ENCODE results near the gene HPSE2. TPM values are rescaled to one million over a fixed set of nuclear protein-coding genes. Genes with fewer than 3 reads are reported as not detected.

HPSE2 gene
- total RNA-seq, 1 donor from 2014 or later = 0.10 TPM

- Mint-ChIP-seq H3K4me3 (ENCODE audit: low read depth) (no peak overlapping the region), H3K36me3 (ENCODE audit: insufficient read depth) (no peaks in the 10 kb centered on the region), H3K27ac (no peak overlapping the region), H3K9me3 (ENCODE audit: low read depth) (peaks cover 11% of the 10 kb centered on the region), H3K27me3 (peaks cover 3% of the 10 kb centered on the region), H3K4me1 (ENCODE audit: low read depth) (no peaks in the 10 kb centered on the region)
- TF ChIP-seq CTCF (IDR thresholded peaks at IDR 0.05; ENCODE audit: unreplicated experiment) = no peak
- no peak for DNase-seq (ENCODE audit: low spot score, unreplicated experiment)
Measured at GRCh38 chr10:98861962-98862361, 373.7 kb downstream of the HPSE2 start.

GRCh38 chr10:98858525-98858924 lies 377.1 kb downstream of the HPSE2 start:
- Mint-ChIP-seq H3K27ac (no peak overlapping the region), H3K4me1 (ENCODE audit: low read depth) (no peaks in the 10 kb centered on the region), H3K4me3 (ENCODE audit: low read depth) (no peak overlapping the region), H3K36me3 (ENCODE audit: insufficient read depth) (no peaks in the 10 kb centered on the region), H3K27me3 (peaks cover 3% of the 10 kb centered on the region), H3K9me3 (ENCODE audit: low read depth) (no peaks in the 10 kb centered on the region)
- peak; percentile 25 for TF ChIP-seq CTCF (IDR thresholded peaks at IDR 0.05; ENCODE audit: unreplicated experiment)
- no peak for DNase-seq (ENCODE audit: low spot score, unreplicated experiment)

GRCh38 chr10:98855403-98856189 lies 380.1 kb downstream of the HPSE2 start:
- Mint-ChIP-seq H3K4me1 (ENCODE audit: low read depth) (no peaks in the 10 kb centered on the region), H3K4me3 (ENCODE audit: low read depth) (no peak overlapping the region), H3K36me3 (ENCODE audit: insufficient read depth) (no peaks in the 10 kb centered on the region), H3K27me3 (peaks cover 8% of the 10 kb centered on the region), H3K9me3 (ENCODE audit: low read depth) (no peaks in the 10 kb centered on the region), H3K27ac (no peak overlapping the region)
- DNase-seq (ENCODE audit: low spot score, unreplicated experiment) = no peak
- no peak for TF ChIP-seq CTCF (IDR thresholded peaks at IDR 0.05; ENCODE audit: unreplicated experiment)

- Mint-ChIP-seq H3K36me3 (ENCODE audit: insufficient read depth) (no peaks in the 10 kb centered on the region), H3K4me3 (ENCODE audit: low read depth) (no peak overlapping the region), H3K9me3 (ENCODE audit: low read depth) (no peaks in the 10 kb centered on the region), H3K4me1 (ENCODE audit: low read depth) (no peaks in the 10 kb centered on the region), H3K27me3 (peaks cover 8% of the 10 kb centered on the region), H3K27ac (no peak overlapping the region)
- TF ChIP-seq CTCF (IDR thresholded peaks at IDR 0.05; ENCODE audit: unreplicated experiment) = peak; percentile 43
- DNase-seq (ENCODE audit: low spot score, unreplicated experiment) = no peak
Measured at GRCh38 chr10:98852686-98853085, 383.0 kb downstream of the HPSE2 start.

GRCh38 chr10:98848361-98848760 lies 387.3 kb downstream of the HPSE2 start:
- H3K36me3 Mint-ChIP-seq (ENCODE audit: insufficient read depth) = no peaks in the 10 kb centered on the region
- no peaks in the 10 kb centered on the region for H3K4me1 Mint-ChIP-seq (ENCODE audit: low read depth)
- TF ChIP-seq CTCF (IDR thresholded peaks at IDR 0.05; ENCODE audit: unreplicated experiment) = no peak
- no peak overlapping the region for H3K4me3 Mint-ChIP-seq (ENCODE audit: low read depth)
- no peak for DNase-seq (ENCODE audit: low spot score, unreplicated experiment)
- H3K9me3 Mint-ChIP-seq (ENCODE audit: low read depth) = no peaks in the 10 kb centered on the region
- no peak overlapping the region for H3K27ac Mint-ChIP-seq
- peaks cover 8% of the 10 kb centered on the region for H3K27me3 Mint-ChIP-seq
